Skeletal muscle satellite cell (primary cell): ENCODE results near the gene ZNF747.
"Not testable (repeated sequence)": the region's sequence is repeated elsewhere in the genome, so short reads cannot be mapped to it uniquely, and the experiment has no call there.

Source experiments
- H3K27me3 ChIP-seq: 2 replicates; pipeline ENCODE4 v1.7.0; 2013; ENCODE audit warnings: low read length; ENCODE audit not compliant: control insufficient read depth, insufficient read depth
- H3K36me3 ChIP-seq: 2 replicates; pipeline ENCODE4 v1.7.0; 2013; ENCODE audit warnings: mild to moderate bottlenecking, control low read depth, low read length; ENCODE audit not compliant: insufficient read depth
- H3K4me1 ChIP-seq: 2 replicates; pipeline ENCODE4 v1.7.0; 2013; ENCODE audit warnings: low read length; ENCODE audit not compliant: control insufficient read depth, insufficient read depth
- H3K4me2 ChIP-seq: 2 replicates; pipeline ENCODE4 v1.7.0; 2013; ENCODE audit warnings: mild to moderate bottlenecking, low read length
- H3K4me3 ChIP-seq: 2 replicates; pipeline ENCODE4 v1.7.0; 2013; ENCODE audit warnings: low read length
- H3K9ac ChIP-seq: 2 replicates; pipeline ENCODE4 v1.7.0; 2013; ENCODE audit warnings: mild to moderate bottlenecking, low read depth, low read length, moderate library complexity
- H3K9me3 ChIP-seq: replicated peaks from 2 replicates; pipeline ENCODE4 v1.7.0; 2013; ENCODE audit warnings: mild to moderate bottlenecking, control low read depth, low read length

Gene ZNF747

GRCh38 chr16:30555315-30556124 lies 20.9 kb upstream of the ZNF747 start:
- Histone ChIP-seq H3K27me3 (no peaks in the 10 kb centered on the region), H3K4me1 (peaks cover 12% of the 10 kb centered on the region), H3K9me3 (no peaks in the 10 kb centered on the region), H3K4me3 (no peak overlapping the region), H3K36me3 (peaks cover 30% of the 10 kb centered on the region), H3K9ac (no peak overlapping the region), H3K4me2 (no peak overlapping the region)

- no peaks in the 10 kb centered on the region for H3K27me3 ChIP-seq
- no peak overlapping the region for H3K9ac ChIP-seq
- H3K4me2 ChIP-seq = no peak overlapping the region
- peaks cover 12% of the 10 kb centered on the region for H3K4me1 ChIP-seq
- H3K9me3 ChIP-seq = no peaks in the 10 kb centered on the region
- H3K4me3 ChIP-seq = no peak overlapping the region
- peaks cover 30% of the 10 kb centered on the region for H3K36me3 ChIP-seq
Observed at GRCh38 chr16:30554557-30555314, 20.1 kb upstream of the ZNF747 start.

DNA sequence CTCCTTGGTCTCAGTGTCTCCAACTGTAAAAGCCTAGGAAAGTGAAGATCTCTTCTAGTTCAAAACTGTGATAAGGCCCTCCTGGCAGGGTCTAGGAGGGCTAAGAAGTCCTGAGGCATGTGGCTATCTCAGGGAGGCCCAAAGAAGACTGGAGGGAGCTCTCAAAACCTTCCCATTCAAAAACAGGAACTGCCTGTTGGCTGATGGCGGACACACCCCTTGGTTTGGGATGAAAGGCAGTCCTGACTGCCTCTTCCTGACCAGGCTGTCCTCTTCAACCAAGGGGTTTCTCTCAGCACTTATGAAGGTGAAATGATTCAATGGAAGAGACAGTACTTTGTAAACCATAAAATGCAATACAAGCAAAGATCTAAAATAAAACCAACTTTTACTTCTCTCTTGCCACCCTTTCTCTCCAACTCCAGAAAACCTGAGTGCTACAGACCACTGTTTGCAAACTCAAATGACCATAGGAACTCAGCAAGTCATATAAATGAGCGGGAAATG lies 18.8 kb upstream of the ZNF747 start:
- Histone ChIP-seq H3K9ac (no peak overlapping the region), H3K4me1 (peaks cover 13% of the 10 kb centered on the region)

DNA sequence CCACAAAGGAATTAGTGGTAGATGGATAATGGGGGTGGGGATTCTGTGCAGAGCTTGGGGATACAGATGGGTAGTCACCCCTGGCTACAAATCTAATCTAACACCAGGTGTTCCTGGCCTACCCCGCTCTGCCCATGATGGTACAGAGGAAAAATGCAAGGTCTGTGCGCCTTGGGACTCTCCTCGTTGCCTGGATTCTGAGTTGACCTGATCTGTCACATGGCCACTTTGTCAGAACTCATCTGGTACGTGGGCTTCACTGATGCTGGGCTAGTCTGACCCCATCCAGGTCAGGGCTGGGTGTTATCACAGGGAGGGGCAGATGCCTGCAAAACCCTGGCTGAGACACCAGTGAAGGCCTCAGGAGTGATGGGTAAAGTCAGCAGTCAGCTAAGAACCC lies 18.3 kb upstream of the ZNF747 start:
- H3K4me3 ChIP-seq = no peak overlapping the region
- H3K4me1 ChIP-seq = peaks cover 13% of the 10 kb centered on the region
- peaks cover 30% of the 10 kb centered on the region for H3K36me3 ChIP-seq
- H3K27me3 ChIP-seq = no peaks in the 10 kb centered on the region
- no peak overlapping the region for H3K9ac ChIP-seq
- no peak overlapping the region for H3K4me2 ChIP-seq
- no peaks in the 10 kb centered on the region for H3K9me3 ChIP-seq

More for the DNA sequence above, 18.8 kb upstream of the ZNF747 start:
- no peaks in the 10 kb centered on the region for H3K9me3 ChIP-seq
- H3K27me3 ChIP-seq = no peaks in the 10 kb centered on the region
- peaks cover 30% of the 10 kb centered on the region for H3K36me3 ChIP-seq
- no peak overlapping the region for H3K4me2 ChIP-seq
- no peak overlapping the region for H3K4me3 ChIP-seq

GRCh38 chr16:30551781-30552180 lies 17.1 kb upstream of the ZNF747 start:
- Histone ChIP-seq H3K4me2 (no peak overlapping the region), H3K4me3 (no peak overlapping the region), H3K27me3 (no peaks in the 10 kb centered on the region), H3K9me3 (no peaks in the 10 kb centered on the region), H3K9ac (no peak overlapping the region), H3K36me3 (peaks cover 30% of the 10 kb centered on the region), H3K4me1 (peaks cover 6% of the 10 kb centered on the region)

DNA sequence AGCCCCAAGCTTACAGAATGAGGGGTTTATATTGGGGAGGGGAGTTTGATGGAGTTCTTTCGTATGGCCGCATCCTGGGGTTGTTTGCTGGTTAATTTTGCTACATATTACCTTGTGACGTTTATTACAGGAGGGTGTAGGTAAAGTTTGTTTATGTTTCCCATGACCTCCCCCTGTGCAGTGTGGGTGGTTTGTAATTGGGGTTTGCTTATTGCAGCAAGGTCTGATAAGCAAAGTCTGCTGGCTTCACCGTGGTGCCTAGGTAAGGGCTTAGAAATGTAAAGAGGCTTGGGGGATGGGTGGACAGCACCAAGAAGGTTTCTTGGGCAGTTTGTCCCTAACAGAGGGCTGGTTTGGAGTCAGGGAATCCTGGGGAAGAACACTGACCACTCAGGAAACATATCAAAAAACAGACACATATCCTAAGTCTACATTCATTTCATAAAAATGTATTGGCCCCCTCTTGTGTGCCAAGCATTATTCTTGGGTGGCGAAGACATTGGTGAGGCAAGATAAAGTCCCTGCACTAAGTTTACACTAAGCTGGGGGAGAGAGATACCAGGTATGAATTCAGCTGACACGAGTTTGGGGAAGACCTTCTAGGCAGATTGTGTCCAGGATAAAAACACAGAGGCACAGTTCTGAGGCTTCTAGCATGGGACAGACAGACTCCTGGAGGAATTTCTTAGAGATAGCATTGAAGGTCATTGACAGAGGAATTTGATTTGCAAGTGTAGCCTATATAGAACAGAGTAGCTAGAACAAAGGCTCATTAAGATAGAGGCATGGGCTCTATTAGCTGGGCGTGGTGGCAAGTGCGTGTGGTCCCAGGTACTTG lies 14.0 kb upstream of the ZNF747 start:
- H3K4me3 ChIP-seq = no peak overlapping the region
- H3K4me2 ChIP-seq = no peak overlapping the region
- peaks cover 9% of the 10 kb centered on the region for H3K27me3 ChIP-seq
- peaks cover 8% of the 10 kb centered on the region for H3K36me3 ChIP-seq
- H3K9me3 ChIP-seq = no peaks in the 10 kb centered on the region
- peaks cover 3% of the 10 kb centered on the region for H3K4me1 ChIP-seq
- H3K9ac ChIP-seq = no peak overlapping the region

- no peak overlapping the region for H3K4me2 ChIP-seq
- peaks cover 3% of the 10 kb centered on the region for H3K4me1 ChIP-seq
- no peak overlapping the region for H3K9ac ChIP-seq
- no peak overlapping the region for H3K4me3 ChIP-seq
- H3K9me3 ChIP-seq = no peaks in the 10 kb centered on the region
- H3K27me3 ChIP-seq = peaks cover 9% of the 10 kb centered on the region
- H3K36me3 ChIP-seq = no peaks in the 10 kb centered on the region
Observed at GRCh38 chr16:30546115-30546514, 11.5 kb upstream of the ZNF747 start.

- no peaks in the 10 kb centered on the region for H3K4me1 ChIP-seq
- no peak overlapping the region for H3K9ac ChIP-seq
Observed at GRCh38 chr16:30543067-30543466, 8.4 kb upstream of the ZNF747 start.

DNA sequence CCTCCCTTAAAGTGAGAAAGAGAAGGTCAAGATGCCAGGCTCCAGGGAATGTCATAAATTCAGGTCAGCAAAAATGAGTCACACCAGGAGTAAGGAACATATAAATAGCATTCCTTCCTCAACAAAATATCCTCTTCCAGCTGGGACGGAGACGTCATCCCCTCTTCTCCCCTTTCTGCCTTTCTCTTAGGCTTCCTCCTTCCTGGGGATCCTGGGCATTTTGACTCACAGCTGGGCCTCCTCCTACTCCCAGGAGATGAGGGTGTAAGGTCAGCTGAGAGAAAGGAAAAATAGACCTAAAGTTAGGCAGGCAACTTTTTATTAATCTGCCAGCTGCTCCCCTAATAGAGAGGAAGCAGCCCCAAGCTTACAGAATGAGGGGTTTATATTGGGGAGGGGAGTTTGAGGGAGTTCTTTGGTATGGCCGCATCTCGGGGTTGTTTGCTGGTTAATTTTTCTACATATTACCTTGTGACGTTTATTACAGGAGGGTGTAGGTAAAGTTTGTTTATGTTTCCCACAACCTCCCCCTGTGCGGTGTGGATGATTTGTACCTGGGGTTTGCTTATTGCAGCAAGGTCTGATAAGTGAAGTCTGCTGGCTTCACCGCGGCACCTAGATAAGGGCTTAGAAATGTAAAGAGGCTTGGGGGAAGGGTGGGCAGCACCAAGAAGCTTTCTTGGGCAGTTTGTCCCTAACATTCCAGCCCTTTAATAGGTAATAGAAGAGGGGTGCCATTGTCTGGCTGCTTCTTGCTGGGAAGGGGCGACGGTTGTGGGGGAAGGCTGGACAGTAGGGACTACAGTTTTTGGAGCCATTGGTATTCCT lies 7.1 kb upstream of the ZNF747 start:
- H3K4me2 ChIP-seq = no peak overlapping the region

More at GRCh38 chr16:30543067-30543466, 8.4 kb upstream of the ZNF747 start:
- no peak overlapping the region for H3K4me3 ChIP-seq
- H3K9me3 ChIP-seq = no peaks in the 10 kb centered on the region
- no peak overlapping the region for H3K4me2 ChIP-seq
- H3K27me3 ChIP-seq = peaks cover 9% of the 10 kb centered on the region
- H3K36me3 ChIP-seq = no peaks in the 10 kb centered on the region

GRCh38 chr16:30540916-30541464 lies 6.3 kb upstream of the ZNF747 start:
- H3K9ac ChIP-seq, H3K4me1 ChIP-seq, H3K4me2 ChIP-seq, H3K27me3 ChIP-seq, H3K4me3 ChIP-seq, H3K9me3 ChIP-seq, H3K36me3 ChIP-seq: not testable (repeated sequence)

More for the DNA sequence above, 7.1 kb upstream of the ZNF747 start:
- no peaks in the 10 kb centered on the region for H3K9me3 ChIP-seq
- no peaks in the 10 kb centered on the region for H3K36me3 ChIP-seq
- no peaks in the 10 kb centered on the region for H3K4me1 ChIP-seq
- H3K9ac ChIP-seq = no peak overlapping the region
- H3K27me3 ChIP-seq = peaks cover 9% of the 10 kb centered on the region
- no peak overlapping the region for H3K4me3 ChIP-seq
